NB4 (cell line): ENCODE data around the gene CDK11A.

ENCODE experiments used
- POLR2A ChIP-seq: IDR thresholded peaks from 2 replicates; pipeline ENCODE4 v1.6.1; 2011; ENCODE audit warnings: mild to moderate bottlenecking; ENCODE audit not compliant: insufficient read length; ENCODE audit errors: extremely low read depth
- TF ChIP-seq, protein P1 (sequence below): IDR thresholded peaks from one replicate; pipeline ENCODE4 v1.5.1; 2012; ENCODE audit warnings: low read depth, low read length
- TF ChIP-seq, protein P2 (sequence below): IDR thresholded peaks from 2 replicates; pipeline ENCODE4 v1.6.1; 2011; ENCODE audit warnings: low read depth, low read length

DNA sequence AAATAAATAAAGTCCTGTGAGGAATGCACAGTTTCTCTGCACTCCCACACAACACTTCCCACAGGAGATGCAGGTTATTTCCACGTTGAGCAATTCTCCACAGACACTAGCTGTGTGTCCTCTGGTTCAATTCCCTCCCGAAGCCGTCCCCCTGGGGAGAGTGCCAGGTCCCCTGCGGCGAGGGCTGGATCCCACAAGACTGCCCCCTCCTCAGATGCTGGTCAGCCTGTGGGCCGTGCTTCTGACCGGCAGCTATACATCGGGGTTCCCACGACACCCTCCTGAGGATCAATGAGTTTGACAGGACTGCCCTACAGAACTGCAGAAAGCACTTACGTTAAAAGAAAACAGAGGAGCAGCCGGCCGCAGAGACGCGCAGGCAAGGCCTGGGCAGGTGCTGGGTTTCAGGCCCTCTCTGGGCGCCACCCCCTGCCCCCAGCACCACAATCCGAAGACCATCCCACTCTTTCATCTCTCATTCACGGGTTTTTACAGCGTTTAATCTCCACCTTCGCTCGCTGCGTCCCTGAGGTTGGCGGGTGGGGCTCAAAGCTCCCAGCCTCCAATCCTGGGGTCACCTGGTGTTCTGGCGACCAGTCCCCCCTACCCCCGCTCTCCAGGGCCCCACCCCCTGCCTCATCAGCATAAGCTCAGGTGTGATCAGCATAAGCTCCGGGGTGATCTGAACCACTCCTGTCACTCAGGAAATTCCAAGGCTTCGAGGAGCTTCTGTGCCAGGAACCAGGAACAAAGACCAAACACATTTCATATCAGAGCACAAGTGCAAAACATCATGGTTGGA, 40.9 kb downstream of the CDK11A start:
- no peak for TF ChIP-seq POLR2A
- TF ChIP-seq, protein P1, sequence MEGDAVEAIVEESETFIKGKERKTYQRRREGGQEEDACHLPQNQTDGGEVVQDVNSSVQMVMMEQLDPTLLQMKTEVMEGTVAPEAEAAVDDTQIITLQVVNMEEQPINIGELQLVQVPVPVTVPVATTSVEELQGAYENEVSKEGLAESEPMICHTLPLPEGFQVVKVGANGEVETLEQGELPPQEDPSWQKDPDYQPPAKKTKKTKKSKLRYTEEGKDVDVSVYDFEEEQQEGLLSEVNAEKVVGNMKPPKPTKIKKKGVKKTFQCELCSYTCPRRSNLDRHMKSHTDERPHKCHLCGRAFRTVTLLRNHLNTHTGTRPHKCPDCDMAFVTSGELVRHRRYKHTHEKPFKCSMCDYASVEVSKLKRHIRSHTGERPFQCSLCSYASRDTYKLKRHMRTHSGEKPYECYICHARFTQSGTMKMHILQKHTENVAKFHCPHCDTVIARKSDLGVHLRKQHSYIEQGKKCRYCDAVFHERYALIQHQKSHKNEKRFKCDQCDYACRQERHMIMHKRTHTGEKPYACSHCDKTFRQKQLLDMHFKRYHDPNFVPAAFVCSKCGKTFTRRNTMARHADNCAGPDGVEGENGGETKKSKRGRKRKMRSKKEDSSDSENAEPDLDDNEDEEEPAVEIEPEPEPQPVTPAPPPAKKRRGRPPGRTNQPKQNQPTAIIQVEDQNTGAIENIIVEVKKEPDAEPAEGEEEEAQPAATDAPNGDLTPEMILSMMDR: no peak
- TF ChIP-seq, protein P2, sequence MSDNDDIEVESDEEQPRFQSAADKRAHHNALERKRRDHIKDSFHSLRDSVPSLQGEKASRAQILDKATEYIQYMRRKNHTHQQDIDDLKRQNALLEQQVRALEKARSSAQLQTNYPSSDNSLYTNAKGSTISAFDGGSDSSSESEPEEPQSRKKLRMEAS: no peak
